ENCODE data around the gene CFAP299.

GRCh38 chr4:80422727-80423404, 87.3 kb downstream of the CFAP299 start:
- TF ChIP-seq EZH2 (IDR thresholded peaks at IDR 0.05; ENCODE audit: borderline replicate concordance, low read length) (no peak), CTCF (IDR thresholded peaks at IDR 0.05; ENCODE audit: low read length) (no peak)
